ENCODE measurements around the gene CD58.

The CD58 gene

DNA sequence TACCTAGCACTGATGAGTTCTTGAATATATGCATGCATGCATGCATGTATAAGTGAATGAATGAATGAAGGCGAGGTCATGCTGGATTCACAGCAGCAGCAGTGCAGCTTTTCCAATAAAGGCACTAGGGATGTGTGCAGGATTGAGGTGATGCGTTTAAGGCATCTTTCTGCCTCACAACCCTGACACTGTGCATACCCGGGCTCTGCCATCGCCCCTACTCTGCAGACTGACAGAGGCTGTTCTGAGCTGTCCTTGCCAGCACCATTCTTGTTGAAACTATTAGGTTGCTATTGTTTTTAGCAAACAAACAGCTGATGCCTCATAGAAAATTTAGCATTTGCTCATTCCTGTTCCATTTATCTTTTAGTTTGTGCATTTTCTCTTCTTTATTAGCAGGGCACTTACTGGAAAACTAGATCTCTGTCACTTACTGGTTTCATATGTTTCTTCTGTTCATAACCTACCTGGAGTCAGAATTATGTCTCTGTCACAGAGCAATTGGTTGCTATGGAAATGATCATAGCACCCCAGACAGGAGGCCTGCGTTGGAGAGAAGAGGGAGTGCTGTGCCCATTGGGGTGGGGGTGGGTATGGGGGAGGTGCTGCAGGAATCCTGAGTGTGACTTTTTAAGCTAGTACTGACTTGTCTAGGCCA lies 79.0 kb downstream of the CD58 start:
- FAIRE-seq = no peak

DNA sequence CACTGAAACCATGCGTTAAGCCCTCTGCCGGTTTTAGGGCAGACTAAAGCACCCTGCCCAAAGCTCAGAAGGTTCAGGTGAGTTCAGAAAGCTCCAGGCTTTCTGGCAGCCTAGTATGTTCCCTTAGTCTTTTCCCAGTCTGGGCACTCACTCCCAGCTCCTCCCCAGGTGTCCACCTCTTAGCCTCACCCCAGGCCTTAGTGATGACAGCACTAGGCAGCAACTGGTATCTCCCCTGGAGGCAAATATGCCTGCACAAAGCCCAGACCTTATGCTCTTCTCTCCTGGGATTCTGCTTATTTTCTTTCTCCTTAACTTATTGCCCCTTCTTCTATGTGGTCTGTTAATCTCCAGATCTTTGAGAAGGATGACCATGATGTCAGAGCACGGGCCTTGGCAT lies 80.2 kb downstream of the CD58 start:
- FAIRE-seq = no peak

DNA sequence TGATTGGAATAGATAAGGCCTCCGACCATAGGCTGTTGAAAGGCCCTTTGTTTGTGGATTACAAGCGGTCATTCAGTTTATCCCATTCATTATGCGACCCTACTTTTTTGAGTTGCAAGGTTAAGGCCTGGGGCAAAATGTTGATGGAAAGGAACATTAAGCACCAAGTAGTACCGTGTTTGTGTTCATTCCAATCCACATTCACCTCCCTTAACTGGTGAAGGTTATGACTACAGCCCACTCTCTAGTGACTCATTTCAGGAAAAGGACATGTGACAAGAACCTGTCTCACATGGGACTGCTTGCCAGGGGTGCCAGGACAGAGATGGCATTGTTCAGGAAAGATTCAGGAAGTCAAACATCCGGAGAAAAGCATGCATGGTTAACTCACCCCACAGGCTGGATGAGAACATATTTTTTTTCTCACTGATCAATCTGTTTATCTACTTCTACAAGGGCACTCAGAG lies 81.6 kb downstream of the CD58 start:
- no peak for FAIRE-seq

DNA sequence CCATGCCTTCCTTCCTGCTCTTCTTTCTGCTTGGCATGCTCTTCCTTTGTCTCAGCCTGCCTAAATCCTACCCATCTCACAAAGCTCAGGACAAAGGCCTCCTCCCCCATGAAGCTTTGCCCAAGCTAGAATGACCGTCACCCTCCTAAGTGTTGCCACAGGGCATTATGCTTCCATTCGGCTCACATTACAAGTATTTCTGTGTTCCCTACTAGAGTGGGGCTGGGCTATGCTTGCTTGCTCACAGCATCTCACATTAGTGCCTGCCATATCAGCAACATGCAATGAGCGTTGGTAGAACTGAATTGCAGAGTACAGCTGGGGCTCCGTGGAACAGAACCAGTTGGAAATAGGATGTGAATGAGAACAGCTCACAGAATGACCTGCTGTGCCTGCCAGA lies 82.8 kb downstream of the CD58 start:
- FAIRE-seq = no peak

DNA sequence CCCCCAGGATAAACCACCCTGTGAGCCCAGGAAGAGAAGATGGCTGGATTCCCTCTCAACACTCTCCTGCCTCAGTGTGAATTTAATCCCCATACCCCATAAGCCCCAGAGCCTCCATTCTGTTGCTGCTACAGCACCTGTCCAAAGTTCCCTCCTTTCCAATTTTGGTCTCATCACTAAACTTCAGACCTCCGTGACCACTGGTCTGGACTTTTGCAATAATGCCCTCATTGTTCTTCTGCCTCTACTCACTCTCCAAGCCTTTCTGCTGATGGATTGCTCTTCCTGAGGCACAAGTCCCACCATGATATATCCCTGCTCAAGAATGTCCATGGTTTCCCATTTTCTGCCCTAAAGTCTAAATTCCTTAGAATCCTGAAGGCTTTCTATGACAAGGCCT lies 83.2 kb downstream of the CD58 start:
- no peak for FAIRE-seq

DNA sequence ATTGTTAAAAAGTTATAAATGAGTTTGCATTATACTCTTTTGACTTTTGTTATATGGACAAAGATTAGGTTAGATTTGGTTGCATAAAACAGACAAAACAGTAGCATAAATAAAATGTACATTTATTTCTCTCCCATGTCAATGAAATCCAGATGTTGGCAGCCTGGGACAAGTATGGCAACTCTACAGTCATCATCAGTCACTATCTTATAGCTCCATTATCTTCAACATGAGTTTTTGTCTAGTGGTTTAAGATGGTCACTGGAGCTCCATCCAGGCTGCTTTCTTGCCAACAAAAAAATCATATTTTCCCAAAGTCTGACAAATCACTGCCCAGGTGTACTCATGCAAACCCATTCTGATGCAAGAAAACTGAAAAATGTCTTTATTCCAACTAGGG lies 83.8 kb downstream of the CD58 start:
- FAIRE-seq = no peak

DNA sequence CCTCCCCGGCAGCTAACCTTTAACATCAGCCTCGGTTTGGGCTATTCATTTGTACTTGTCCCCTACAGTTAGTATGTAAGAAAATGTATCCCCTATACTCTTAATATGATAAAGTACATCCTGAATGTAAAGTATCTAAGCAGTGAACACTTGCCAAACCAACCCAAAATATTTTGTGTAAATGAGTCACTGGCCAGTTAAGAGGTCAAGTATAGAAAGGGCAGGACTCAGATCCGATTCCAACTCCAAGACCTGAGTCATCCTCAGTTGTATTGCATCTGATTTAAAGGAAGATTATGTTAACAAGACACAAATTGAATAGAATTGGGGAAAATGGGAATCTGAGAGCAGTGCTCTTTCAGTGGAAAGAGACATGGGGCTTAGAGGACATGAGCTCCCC lies 84.4 kb downstream of the CD58 start:
- no peak for FAIRE-seq

DNA sequence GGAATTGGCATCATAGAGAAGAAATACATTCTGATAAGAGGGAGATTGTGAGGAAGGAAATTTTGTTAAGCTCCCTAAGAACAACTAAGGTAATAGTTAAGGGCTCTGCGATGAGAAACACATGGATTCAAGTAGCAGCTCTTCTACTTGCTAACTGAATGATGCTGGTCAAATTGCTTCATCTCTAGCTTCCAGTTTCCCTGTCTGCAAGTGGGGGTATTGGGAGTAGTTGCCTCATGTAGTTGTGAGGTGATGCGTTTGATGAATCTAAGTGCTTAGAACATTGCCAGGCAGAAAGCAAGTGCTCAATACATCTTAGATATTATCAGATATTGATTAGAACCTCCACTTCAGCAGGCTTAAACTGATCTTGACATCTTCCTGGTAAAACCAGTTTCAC lies 84.8 kb downstream of the CD58 start:
- no peak for FAIRE-seq

DNA sequence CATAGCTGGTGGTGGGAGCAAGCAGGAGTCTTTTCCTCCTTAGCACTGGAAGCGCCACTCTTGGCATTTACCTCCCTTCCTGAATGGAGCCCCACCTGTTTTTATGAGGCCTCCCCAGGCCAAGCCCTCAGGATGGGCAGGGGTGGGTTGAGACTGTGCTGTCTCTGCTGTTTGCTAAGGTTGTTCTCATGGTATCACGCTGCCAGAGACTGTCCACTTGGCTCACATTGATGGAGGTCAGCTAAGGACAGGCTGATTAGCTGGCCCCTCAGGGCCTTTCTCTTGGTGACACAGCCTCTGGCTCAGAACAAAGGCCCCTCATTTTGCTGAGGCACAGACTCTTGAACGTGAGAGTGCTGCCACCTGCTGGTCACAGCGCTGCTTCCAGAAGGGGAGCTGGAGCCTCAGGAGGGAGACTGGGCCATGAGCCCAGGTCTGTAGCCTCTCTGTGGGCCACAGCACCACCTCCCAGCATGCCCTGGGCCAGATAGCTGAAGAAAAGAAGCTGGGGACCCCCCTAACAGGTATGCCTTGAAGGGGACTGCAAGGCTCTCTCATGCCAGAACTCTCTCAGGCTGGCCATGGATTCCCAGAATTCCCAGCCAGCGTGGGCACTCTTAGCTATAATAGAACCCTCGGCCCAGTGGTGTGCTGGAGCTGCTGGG lies 85.6 kb downstream of the CD58 start:
- FAIRE-seq = no peak

DNA sequence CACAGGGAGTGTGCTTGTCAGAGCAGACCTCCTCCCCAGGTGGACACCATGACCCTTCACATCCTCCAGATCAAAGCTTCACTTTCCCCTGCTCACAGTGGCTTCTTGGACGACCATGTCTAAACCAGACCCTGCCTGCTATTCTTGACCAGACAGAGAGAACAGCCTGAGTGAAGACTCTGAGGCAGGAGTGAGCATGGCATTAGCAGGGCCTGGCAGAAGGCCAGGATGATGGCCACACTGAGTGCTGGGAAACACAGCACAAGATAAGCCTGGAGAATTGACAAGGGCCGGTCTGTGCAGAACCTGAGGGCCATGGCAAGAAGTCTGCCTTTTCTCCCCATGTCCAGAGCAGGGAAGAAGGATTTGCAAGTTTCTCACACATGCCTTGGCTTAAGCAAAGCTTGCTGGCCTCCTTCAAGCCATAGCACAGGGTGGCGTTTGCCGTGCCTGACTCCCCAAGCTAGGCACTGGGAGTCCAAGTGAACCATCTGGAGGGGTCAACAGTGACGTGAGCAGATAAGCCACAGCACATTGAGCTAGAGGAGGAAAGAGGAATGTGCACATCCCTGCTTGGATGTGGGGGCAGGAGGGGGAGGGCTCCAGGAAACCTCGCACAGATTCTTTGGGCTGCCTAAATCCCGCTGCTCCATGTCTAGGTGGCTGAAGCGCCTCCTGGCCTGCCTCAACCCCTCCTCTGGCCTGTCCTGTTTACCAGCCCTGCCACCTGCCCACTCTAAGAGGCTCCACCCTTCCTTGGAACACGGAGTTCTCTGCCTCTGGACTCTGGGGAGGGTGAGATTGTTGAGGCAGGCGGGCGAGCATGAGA lies 87.1 kb downstream of the CD58 start:
- no peak for FAIRE-seq

GRCh38 chr1:116482490-116482889 lies 88.3 kb downstream of the CD58 start:
- FAIRE-seq = no peak

GRCh38 chr1:116481934-116482333 lies 88.9 kb downstream of the CD58 start:
- FAIRE-seq = no peak

GRCh38 chr1:116478621-116479020 lies 92.2 kb downstream of the CD58 start:
- no peak for FAIRE-seq

GRCh38 chr1:116477429-116477828 lies 93.4 kb downstream of the CD58 start:
- FAIRE-seq = no peak

GRCh38 chr1:116476321-116476720 lies 94.5 kb downstream of the CD58 start:
- no peak for FAIRE-seq

- no peak for FAIRE-seq
Observed at GRCh38 chr1:116475850-116476218, 95.0 kb downstream of the CD58 start.

- FAIRE-seq = no peak
Observed at GRCh38 chr1:116474921-116475849, 95.6 kb downstream of the CD58 start.

DNA sequence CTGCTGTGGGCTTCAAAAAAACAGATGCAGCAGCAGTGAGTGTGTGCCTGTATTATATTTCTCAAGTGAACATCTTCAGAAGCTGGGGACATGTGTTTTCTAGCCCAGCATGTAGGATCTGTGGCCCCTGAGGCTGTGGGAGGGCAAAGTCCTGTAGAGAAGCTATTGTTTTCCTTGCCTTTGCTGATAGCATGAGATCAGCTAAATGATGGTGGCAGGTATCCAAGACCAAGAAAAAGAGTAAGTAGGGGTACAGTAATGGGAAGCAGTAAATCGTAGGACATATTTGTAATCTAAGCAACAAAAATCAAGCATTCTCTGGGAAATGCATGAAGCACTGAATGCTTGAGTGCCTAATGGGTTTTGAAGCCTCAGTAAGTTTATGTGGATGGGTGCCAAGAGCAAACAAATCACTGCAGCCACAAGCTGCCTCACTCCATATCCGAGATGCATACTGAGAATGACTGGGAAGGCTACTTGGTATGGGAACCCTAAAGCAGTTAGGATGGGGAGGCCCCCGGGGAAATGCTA lies 98.3 kb downstream of the CD58 start:
- FAIRE-seq = no peak

DNA sequence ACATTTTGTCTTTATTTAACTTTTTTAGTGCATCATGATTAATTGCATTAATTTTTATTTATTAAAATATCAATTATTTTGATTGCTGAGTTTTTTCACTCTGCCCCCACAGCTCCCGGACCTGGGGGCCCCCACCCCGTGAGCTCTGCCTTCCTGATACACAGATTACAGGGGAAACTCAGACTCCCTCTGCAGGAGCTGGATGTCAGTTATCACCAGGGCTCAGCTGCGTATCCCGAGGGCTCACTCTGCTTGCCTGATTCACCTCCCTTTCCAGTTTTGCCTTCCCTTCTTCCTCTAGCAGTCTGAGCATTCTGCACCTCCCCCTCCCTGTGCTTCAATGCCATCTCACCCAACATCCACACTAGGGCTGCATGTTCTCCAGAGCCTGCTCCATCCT lies 99.6 kb downstream of the CD58 start:
- FAIRE-seq = no peak

DNA sequence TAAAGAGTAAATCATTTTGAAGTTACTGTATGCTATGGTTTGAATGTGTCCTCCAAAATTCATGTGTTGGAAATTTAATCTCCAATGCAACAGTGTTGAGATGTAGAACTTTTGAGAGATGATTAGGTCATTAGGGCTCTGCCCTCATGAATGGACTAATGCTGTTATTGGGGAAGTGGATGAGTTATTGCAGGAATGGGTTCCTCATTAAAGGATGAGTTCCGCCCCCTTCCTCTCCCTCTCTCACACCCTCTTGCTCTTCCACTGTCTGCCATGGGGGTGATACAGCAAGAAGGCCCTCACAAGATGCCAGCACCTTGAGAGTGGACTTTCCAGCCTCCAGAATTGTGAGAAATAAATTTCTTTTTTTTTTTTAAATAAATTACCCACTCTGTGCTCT lies 100.2 kb downstream of the CD58 start:
- no peak for FAIRE-seq

DNA sequence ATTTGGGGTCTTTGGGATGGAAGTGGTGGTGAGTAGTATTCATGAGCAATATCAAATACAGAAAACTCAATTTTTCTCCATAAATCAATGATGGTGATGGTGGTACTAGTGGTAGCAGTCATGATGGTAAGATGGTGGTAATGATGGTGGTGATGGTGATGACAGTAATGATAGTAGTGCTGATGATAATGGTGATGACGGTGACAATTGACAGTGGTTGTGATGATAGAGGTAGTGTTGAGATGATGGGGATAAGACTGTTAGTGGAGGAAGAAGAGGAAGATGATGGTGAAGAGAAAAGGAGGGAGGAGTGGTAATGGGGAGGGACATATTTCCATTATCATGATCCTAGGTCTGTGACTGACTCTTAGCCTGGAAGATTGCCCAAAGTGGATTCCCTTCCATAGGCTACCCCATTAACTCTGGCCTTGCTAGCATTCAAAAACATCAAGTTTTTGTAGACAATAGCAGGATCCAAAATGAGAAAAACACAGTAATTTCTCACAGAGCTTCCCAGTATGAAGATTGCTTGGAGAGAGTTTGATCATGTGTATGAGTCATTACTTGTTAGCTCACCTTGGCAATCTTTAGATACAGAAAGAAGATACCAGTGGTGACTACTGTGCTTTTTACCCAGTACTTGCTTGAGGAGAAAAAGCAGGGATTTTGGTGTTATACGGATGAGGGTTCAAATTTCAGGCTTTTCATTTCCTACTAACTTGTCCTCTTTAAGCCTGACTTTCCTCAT lies 103.8 kb downstream of the CD58 start:
- no peak for FAIRE-seq

Measured in colon (tissue), 2 donors.